Activated CD4-positive, alpha-beta memory T cell treated with anti-CD3 and anti-CD28 coated beads, Interleukin-2, amount 10 ng/mL, durations not matched to agents 7 days and 5 days (primary cell): ENCODE measurements around the gene RNF20. TPM values are rescaled to one million over a fixed set of nuclear protein-coding genes. Genes with fewer than 3 reads are reported as not detected.

Source experiments
- CTCF ChIA-PET: fragments of 350-600 bp; sonication (Branson Sonifier 250); formaldehyde crosslinking; loops from one replicate; lab custom pipeline; 2021; ENCODE audit warnings: antibody characterized with exemption, inconsistent platforms; lab: Charles Lee
- POLR2A ChIA-PET: fragments of 350-600 bp; sonication (Branson Sonifier 250); formaldehyde crosslinking; loops from one replicate; lab custom pipeline; 2021; ENCODE audit warnings: antibody characterized with exemption; lab: Charles Lee
- DNase-seq: peaks from one replicate; pipeline ENCODE4 v3.0.0-alpha.2; 2020
- H3K27ac Mint-ChIP-seq: one replicate; pipeline ENCODE4 v1.8.0; 2021; ENCODE audit warnings: mild to moderate bottlenecking, mixed read lengths
- H3K27me3 Mint-ChIP-seq: one replicate; pipeline ENCODE4 v1.8.0; 2021; ENCODE audit warnings: mixed read lengths
- H3K36me3 Mint-ChIP-seq: one replicate; pipeline ENCODE4 v1.8.0; 2021; ENCODE audit warnings: low read depth, mixed read lengths
- H3K4me1 Mint-ChIP-seq: one replicate; pipeline ENCODE4 v1.8.0; 2021; ENCODE audit warnings: mixed read lengths
- H3K4me3 Mint-ChIP-seq: one replicate; pipeline ENCODE4 v1.8.0; 2021; ENCODE audit warnings: mild to moderate bottlenecking, mixed read lengths
- H3K9me3 Mint-ChIP-seq: one replicate; pipeline ENCODE4 v1.8.0; 2021; ENCODE audit warnings: mixed read lengths
- total RNA-seq, 2 experiments: library from RNA; stranded (reverse); gene quantifications; one replicate each; pipeline ENCODE4 v1.2.3, GENCODE V29; 2021

Gene RNF20
- total RNA-seq, 2 experiments from 2014 or later, result 43.1 to 43.3 TPM

DNA sequence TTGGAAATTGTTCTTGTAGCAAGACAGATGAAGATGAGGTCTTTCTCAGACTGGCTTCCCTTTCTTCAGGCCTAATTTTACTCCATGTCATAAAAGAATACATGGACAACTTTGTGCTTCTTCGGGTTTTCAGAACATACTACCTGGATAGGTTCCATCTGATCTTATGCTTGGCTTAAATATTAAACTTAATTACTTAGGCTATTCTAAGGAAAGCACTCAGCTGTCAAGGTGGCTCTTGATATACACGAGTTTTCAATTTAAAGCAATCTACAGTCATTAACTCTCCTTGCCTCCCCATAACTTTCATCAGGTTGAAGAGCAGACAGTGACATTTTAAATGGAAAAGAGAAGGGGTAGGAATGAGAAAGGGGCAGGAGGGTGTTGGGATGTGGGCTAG is 70.6 kb downstream of the RNF20 start:
- Mint-ChIP-seq H3K27me3 (peaks cover 7% of the 10 kb centered on the region), H3K9me3 (no peaks in the 10 kb centered on the region), H3K4me1 (no peaks in the 10 kb centered on the region), H3K4me3 (no peak overlapping the region), H3K27ac (no peak overlapping the region), H3K36me3 (no peaks in the 10 kb centered on the region)
- CTCF ChIA-PET, result no interaction called here
- no peak for DNase-seq
- POLR2A ChIA-PET, result no interaction called here

DNA sequence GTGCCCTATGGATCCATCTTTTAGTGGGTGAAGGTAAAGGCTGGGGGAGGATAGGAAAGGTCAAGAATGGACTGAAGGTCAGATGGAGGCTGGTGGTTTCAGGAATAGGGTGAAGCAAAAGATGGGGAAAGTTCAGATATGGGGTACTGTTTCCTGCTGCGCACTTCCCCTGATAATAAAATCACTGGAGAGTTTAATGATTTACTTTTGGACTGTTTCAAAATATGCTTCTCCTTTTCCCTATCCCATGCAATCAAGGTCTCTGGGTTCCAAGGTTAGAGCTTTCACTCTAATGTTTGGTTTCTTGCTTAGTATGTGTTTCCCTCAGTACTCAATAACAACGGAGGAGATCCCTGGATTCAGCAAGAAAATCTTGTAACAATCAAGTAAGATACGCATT is 71.9 kb downstream of the RNF20 start:
- ChIA-PET POLR2A (no interaction called here), CTCF (no interaction called here)
- H3K9me3 Mint-ChIP-seq, result no peaks in the 10 kb centered on the region
- peaks cover 3% of the 10 kb centered on the region for H3K27me3 Mint-ChIP-seq
- no peaks in the 10 kb centered on the region for H3K36me3 Mint-ChIP-seq
- H3K4me1 Mint-ChIP-seq, result no peaks in the 10 kb centered on the region
- H3K27ac Mint-ChIP-seq, result no peak overlapping the region
- no peak overlapping the region for H3K4me3 Mint-ChIP-seq
- DNase-seq, result no peak

Other genes with a start within 250 kb of the RNF20 start
- not detected for gene BAAT, start 148.8 kb upstream of the RNF20 start, total RNA-seq
- 10 to 100 TPM in 1 of 2 experiments, 1 to 10 TPM in 1; 9.2 to 10.2 TPM for gene MRPL50, start 135.2 kb upstream of the RNF20 start, total RNA-seq
- gene ZNF189, start 135.0 kb upstream of the RNF20 start, total RNA-seq, result 10 to 100 TPM; 13.1 to 13.3 TPM
- gene ALDOB, start 98.1 kb upstream of the RNF20 start, total RNA-seq, result not detected
- not detected for gene PPP3R2, start 61.1 kb downstream of the RNF20 start, total RNA-seq
- not detected for gene GRIN3A, start 204.8 kb downstream of the RNF20 start, total RNA-seq